GM21367 (cell line): ENCODE data around the gene ARMH2.
A peak's percentile ranks its signal among the peaks of the same experiment; 100 is the strongest.

ENCODE experiments used
- ATAC-seq: cut with Tn5 transposase; IDR thresholded peaks from one replicate; pipeline ENCODE4 v1.9.1; 2021; ENCODE audit not compliant: unreplicated experiment

The ARMH2 gene

DNA sequence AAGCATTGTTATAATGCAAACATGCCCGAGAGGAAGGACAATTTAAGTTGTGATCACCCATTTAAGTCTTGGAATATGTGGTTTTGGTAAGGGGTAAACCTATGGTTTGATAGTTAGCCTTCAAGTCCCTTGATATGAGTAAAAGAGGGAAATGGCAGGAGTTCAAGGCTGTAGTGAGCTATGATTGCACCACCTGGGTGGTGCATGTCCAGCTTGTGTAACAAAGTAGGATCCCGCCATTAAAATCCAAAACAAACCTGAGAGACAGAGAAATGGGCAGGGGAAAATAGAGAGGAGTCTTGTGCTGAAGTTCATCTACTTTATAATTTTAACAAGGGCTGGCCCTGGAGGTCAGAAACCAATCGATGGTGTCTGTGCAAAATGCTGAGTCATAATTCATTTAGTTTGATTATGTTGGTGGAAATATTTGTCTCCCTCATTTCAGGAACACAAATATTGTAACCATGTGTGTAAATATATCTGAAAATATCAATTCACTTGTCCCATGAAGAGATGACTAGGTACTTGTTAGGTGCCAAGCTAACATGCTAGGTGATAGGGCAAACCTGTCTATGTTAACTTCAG, 23.2 kb upstream of the ARMH2 start:
- ATAC-seq, result no peak

DNA sequence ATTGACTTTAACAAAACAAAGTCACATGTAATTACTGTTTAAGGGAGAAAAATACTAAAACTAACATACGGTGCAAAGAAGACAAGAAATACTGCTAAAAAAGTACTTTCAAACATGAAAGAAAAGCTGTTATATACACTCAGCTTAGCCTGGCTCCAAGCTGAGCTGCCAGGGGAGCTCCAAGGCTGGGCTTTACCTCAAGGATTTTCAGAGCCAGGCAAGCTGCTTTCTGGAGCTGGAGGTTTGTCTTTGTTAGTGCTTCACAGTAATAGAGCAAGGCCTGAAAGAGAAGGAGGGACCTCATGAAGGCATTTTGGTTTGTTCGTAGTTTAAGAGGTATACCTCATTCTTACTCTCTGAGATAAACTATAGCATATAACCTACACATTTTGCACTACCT, 19.6 kb upstream of the ARMH2 start:
- no peak for ATAC-seq

DNA sequence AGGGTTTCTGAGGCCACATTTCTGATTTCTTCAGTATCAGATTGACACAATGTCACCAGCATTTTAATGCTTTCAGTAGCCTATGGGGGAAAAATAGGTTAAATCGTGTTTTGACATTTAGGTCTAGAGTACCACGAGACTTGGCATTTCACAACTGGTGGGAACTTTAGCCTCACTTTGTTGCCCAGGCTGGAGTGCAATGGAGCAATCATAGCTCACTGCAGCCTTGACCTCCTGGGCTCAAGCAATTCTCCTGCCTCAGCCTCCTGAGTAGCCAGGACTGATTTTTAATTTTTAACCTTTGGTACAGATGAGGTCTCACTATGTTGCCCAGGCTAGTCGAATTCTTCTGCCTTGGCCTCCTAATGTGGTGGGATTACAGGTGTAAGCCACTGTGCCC, 11.0 kb upstream of the ARMH2 start:
- ATAC-seq, result no peak

DNA sequence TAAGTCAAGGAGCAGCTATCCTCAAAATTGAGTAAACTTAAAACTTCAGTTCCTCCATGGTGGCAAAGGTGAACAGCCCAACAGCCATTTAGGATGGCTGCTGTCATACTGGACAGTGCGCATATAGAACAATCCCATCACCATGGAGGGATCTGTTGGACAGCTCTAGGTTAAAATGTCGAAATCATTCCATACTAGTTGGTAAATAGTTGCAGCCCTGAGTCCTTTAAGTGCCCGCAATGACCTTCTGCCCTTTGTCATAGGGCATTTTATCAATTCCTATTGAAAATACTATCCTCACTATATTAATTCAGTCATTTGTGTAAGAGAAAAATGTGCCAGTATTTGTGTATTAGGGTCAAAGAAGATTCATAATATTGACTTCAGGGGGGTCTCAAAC, 8.9 kb upstream of the ARMH2 start:
- ATAC-seq, result no peak

DNA sequence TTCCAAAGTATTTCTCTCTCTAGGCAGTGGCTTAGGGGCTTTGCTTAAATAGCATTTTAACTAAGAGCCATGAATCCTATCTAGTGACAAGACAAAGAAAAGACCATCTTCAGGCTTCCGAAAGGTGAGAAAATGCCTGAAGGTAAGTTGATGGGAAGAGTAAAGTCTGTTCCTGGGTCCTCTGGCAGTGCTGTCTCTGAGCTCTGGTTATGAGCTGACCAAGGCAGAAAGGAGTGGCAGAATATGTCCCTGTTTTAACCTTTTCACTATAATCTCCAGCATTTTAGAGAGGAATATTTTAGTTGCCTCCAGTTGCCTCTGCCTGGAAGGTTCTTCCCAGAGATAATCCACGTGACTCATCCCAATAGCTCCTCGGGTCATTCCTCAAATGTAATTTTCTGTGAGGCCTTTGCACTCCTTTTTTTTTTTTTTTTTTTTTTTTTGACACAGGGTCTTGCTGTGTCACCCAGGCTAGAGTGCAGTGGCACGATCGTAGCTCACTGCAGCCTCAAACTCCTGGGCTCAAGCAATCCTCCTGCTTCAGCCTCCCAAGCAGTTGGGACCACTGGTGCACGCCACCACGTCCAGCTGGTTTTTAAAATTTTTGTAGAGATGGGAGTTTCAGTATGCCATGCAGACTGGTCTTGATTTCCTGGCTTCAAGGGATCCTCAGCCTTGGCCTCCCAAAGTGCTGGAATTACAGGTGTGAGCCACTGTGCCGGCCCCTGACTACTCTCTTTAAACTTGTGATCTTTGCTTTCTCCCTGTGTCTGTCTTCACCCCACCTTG, 3.7 kb upstream of the ARMH2 start:
- ATAC-seq, result no peak

DNA sequence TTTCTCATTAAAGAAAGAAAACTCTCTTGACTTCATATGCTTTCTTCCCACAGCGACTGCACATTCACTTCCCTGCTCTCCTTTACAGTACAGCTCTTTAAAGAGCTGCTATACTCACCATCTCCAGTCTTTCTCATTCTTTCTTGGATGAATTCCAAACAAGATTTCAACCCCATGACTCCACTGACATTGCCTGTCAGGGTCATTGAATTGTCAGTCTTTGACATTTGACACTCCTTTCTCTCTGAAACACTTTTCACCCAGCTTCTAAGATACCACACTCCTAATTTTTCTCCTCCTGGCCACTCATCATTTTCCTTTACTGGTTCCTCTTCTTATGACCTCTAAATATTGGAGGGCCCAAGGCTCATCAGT, 811 bp upstream of the ARMH2 start:
- no peak for ATAC-seq

DNA sequence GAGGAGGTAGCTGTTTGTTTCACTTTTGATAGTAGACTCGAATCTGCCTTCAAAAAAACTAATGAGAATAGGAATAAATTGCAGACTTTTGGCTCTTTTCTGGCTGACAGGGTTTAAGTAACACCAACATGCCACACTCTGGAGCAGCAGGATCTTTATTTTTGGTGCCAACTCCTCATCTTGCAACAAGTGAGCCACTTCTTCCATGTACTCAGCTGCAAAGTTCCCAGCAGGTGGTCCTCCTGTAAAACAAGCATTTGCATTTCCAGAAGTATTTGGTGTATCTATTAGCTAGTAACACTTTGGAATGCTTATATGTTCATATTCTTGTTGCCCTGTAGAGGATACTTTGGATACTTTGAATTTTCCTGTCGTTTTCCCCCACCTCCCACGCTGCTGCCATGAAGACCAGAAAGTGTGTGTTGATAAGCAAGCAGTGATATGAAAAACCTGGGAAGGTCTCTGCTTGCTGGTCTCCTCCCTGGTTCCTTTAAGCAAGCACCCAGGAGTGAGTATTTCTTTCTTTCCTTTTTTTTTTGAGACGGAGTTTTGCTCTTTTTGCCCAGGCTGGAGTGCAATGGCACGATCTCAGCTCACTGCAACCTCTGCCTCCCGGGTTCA, 1.0 kb downstream of the ARMH2 start:
- no peak for ATAC-seq

DNA sequence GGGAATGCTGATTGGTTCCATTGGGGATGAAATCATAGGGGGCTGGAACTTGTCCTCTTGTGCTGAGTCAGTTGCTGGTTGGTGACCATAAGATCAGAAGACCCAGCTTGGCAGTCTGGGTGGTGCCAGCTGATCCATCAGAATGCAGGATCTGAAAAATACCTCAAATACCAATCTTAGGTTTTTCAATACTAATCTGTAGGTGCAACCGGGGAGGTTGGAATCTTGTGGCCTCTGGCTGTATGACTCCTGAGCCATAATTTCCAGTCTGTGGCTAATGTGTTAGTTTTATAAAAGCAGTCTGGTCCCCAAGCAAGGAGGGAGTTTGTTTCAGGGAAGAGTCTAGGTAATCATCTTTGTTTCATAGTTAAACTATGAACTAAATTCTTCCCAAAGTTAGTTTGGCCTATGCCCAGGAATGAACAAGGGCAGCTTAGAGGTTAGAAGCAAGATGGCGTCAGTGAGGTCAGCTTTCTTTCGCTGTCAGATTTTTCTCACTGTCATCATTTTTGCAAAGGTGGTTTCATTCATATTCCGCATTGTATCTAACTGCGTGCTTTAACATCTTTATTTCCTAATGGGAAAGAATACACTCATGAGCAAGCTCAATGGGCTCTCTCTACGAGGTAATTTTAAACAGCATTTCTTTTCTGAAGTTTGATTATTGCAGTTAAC, 2.0 kb downstream of the ARMH2 start:
- ATAC-seq, result no peak

DNA sequence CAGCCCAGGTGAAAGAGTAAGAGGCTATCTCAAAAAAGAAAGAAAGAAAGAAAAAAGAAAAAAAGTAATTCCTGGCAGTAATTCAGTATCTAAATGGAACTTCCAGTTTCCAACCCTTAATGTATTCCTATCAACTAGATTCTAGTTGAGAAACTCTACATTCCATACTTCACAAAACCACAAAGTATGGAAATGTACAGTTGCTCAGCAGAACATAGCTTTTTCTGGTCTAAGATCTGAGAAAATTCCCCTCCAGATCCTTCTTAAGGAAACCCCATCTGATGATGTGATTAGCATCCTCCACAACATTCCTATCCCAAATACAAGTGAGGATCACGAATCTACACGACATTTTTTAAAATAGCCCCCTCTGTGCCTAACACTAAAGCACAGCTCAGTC, 3.6 kb downstream of the ARMH2 start:
- ATAC-seq, result no peak

DNA sequence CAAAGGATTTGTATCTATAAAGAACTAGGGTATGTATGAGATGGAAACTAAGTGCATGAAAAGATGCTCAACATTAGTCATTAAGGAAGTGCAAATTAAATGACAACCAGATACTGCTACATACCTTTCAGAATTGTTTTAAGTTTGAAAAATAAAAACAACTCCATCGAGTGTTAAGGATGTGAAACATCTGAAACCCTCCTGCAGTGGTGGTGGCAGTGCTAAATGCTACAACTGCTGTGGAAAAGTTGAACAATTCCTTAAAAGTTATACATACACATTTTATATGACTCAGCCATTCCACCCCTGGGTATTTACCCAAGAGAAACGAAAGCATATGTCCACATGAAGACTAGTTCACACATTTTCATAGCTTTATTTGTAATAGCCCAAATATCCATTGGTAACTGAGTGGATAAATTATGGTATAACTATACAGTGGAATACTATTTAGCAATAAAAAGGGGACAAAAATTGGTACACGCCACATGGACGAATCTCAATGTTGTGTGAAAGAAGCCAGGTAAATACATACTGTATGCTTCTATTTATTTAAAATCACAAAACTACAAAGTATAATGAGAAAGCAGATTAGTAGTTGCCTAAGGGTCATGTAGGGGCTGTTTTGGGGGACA, 10.6 kb downstream of the ARMH2 start:
- ATAC-seq, result no peak

DNA sequence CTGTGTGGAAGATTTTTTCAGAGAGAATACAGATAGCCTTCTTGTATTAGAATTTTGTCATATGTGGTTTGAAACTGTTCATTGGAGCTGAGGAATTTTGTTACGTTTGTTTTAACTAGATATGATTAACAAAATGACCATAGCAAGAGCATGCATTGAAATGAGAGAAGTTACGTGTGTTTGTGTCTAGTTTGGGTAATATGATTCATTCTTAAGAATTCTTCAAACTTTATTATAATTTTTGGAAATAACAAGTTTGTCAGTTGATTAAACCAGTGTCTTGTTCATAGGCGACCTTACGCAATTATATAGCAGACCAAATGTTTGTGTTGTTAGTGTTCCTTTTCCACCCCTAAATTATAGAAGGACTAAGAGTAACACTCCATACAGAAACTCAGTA, 18.5 kb downstream of the ARMH2 start:
- ATAC-seq, result no peak

DNA sequence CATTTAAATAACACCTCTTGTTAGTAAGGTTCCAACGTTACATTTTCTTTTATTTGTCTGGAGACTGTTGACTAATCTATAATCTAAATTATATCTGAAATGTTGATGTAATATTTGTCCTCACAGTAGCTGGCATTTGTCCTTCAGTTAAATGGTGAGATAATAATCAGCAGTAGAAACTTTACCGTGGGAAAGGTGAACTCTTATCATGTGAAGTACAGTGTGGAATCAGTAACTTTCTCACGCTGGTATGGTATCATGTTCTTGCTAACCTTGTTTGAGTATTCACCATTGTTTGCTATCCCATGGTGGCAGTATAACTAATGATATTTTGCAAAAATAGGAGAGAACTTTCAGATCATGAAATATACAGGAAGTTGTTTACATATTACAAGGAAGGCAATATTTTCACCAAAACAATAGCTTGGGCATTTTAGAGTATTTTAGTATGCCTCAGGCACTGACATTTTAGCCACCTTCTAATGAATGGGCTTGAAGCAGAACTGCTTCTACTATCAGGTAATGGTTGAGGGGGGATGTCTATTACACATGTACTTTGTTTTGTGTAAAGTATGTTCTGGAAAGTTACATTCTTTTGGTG, 19.2 kb downstream of the ARMH2 start:
- no peak for ATAC-seq

DNA sequence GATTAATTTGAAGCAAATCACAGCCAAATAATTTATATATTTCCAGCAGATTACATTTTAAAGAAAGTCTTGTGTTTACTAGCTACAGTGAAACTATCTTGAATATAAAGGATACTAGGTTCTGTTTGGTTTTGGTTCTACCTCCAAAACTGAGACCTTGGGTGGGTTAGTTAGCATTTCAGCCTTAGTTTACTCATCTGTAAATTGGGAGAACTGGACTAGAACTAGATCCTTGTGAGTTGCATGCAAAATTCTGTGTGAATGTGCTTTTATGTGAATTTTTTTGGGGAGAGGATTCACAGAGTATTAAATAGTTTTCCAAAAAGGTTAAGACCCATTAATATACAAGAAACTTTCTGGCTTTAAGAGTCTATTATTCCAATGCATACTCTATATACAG, 19.8 kb downstream of the ARMH2 start:
- no peak for ATAC-seq

DNA sequence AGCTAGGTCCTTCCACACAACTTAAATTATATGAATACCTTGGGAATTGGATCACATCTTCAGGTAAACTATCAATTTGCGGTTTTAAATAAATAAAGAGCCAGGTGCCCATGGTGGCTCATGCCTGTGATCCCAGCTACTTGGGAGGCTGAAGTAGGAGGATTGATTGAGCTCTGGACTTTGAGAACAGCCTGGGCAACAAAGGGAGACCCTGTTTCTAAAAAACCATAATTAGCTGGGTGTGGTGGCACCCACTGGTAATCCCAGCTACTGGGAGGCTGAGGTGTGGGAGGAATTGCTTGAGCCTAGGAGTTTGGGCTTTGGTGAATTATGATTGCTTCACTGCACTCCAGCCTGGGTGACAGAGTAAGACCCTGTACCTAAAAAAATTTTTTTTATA, 20.6 kb downstream of the ARMH2 start:
- ATAC-seq, result no peak

DNA sequence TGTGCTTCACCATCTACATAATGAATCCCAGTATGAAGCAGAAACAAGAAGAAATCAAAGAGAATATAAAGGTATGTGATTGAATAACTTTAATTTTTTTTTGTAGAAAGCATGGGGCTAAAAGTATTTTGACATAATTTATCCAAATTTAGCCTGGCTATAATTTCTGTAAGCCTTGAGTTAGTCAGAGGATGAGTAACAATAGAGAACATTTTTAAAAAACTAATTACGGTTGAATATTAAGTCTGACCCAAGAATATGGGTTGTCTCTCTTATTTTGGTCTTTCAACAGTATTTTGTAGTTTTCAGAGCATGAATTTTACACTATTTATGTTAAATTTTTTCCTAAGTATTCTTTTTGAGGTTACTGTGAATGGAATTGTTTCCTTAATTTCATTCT, 21.5 kb downstream of the ARMH2 start:
- ATAC-seq, result no peak

DNA sequence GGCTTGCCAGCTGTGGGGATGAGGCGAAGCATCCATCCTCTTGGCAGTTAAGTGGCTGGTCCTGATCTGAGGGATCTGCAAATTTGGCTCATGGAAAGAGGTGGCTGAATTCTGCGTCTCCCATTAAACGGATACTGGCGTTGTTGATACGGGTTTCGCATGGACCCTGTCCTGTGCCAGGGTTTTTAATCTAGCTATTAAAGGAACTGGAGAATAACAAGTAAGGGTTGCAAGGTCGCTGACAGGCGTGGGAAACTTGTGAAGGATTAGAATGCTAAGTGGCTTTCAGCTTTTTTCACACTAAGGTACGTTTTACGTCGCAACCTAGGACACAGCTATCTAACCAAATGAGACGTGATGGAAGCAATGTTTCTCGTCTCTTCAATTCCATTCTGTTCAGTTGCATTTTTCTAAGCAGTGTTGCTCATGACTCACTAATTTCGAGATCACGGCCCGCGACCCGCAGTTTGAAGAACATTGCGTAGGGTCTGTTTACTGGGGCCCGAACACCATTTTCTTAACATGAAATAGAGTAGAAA, 23.1 kb downstream of the ARMH2 start:
- no peak for ATAC-seq

DNA sequence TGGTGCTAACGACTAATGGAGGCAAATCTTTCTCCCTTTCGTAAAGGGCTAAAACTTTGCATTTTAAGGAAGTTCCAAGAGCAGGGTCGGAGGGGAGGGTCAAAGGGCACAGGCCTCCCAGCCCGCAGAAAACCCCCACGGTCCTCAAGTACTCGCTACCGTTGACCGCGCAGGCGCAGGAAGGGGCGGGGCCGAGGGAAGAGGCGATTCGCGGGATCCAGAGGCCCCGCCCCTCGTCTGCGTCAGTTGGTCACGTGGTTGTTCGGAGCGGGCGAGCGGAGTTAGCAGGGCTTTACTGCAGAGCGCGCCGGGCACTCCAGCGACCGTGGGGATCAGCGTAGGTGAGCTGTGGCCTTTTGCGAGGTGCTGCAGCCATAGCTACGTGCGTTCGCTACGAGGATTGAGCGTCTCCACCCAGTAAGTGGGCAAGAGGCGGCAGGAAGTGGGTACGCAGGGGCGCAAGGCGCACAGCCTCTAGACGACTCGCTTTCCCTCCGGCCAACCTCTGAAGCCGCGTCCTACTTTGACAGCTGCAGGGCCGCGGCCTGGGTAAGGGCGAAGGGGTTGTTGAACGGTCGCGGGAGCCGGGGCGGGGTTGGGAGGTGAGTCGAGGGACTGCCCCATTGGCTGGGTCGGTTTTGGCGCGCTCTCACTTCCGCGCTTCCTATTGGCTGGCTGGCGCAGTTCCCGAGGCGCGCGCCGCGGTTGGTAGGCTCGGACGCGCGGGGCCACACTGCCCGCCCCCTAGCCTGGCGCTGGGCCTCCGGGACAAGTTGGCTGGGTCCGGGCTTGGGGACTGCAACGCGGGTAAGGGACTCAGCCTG, 23.8 kb downstream of the ARMH2 start, which contains the start of gene GMNN:
Gene GMNN (plus strand): TSS at position 242 of the 824 bp plus-strand sequence. CDS start 2,310 bp downstream, outside the sequence.
- ATAC-seq, result peak; percentile 84

DNA sequence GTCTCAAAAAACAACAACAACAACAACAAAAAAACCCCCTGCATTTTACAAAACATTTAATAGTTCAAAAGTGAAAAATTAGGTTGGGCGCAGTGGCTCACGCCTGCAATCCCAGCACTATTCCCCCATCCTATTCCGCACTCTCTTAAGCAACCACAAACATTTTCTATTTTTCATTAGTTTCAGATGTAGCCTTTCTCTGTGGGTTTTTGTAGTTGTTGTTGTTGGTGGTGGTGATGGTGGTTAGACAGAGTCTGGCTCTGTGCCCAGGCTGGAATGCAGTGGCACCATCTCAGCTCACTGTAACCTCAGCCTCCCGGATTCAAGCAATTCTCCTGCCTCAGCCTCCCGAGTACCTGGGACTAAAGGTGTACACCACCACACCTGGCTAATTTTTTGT, 30.4 kb downstream of the ARMH2 start:
- no peak for ATAC-seq

DNA sequence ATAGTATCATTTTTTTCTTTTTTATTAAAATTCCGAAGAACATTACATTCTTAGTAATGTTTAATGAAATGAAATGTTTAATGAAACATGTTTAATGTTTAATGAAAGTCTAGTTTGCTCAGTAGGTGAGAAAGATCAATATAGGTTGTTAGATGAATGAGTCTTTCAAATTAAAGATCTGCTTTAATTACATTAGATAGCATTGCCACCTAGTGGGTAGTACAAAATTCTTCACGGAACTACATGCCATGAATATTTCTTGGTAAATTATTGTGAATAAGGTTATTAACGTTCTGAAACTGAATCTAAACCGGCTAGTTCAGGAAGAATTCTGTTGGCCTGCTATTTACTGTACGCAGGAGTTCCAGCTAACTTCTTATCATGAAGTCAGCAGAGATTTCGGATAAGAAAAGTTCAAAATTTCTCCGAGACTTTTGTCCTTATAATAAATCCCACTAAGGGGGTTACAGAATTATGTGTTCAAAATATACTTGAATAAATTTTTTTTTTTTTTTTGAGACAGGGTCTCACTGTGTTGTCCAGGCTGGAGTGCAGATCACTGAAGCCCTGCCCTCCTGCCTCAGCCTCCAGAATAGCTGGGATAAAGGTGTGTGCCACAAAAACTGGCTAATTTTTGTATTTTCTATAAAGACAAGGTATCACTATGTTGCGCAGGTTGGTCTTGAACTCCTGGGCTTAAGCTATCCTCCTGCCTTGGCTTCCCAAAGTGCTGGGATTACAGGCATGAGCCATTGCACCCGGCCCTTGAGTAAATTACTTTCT, 31.8 kb downstream of the ARMH2 start:
- ATAC-seq, result no peak
